GM20000 (cell line): ENCODE measurements around the gene SPN.

Source experiments
- DNase-seq: peaks from one replicate; pipeline ENCODE4 v3.0.0; 2012; ENCODE audit warnings: low spot score
- CTCF ChIP-seq: IDR thresholded peaks from 2 replicates; pipeline ENCODE4 v1.5.1; 2012; ENCODE audit warnings: mild to moderate bottlenecking, control low read depth; ENCODE audit errors: extremely low read depth, missing control alignments

Gene SPN

GRCh38 chr16:29641561-29641960 is 21.5 kb upstream of the SPN start:
- TF ChIP-seq CTCF: peak; percentile 3
- peak; percentile 52 for DNase-seq

GRCh38 chr16:29643596-29643995 is 19.5 kb upstream of the SPN start:
- no peak for DNase-seq
- no peak for TF ChIP-seq CTCF

- peak; percentile 69 for DNase-seq
- TF ChIP-seq CTCF: no peak
Measured at GRCh38 chr16:29644338-29644857, 18.6 kb upstream of the SPN start.

GRCh38 chr16:29644973-29645693 is 17.9 kb upstream of the SPN start:
- no peak for TF ChIP-seq CTCF
- DNase-seq: no peak

GRCh38 chr16:29645694-29646187 is 17.3 kb upstream of the SPN start:
- TF ChIP-seq CTCF: no peak
- DNase-seq: peak; percentile 76

- DNase-seq: no peak
- TF ChIP-seq CTCF: no peak
Measured at GRCh38 chr16:29646947-29647346, 16.1 kb upstream of the SPN start.

GRCh38 chr16:29649588-29650494 is 13.2 kb upstream of the SPN start:
- TF ChIP-seq CTCF: no peak
- no peak for DNase-seq
